HG03039 (cell line): ENCODE data around the gene SPIRE1.
"Not testable (repeated sequence)": the region's sequence is repeated elsewhere in the genome, so short reads cannot be mapped to it uniquely, and the experiment has no call there.

Experiments used
- ATAC-seq: cut with Tn5 transposase; IDR thresholded peaks from one replicate; pipeline ENCODE4 v1.9.1; 2021; ENCODE audit warnings: mild to moderate bottlenecking, moderate library complexity; ENCODE audit not compliant: unreplicated experiment

SPIRE1 gene

DNA sequence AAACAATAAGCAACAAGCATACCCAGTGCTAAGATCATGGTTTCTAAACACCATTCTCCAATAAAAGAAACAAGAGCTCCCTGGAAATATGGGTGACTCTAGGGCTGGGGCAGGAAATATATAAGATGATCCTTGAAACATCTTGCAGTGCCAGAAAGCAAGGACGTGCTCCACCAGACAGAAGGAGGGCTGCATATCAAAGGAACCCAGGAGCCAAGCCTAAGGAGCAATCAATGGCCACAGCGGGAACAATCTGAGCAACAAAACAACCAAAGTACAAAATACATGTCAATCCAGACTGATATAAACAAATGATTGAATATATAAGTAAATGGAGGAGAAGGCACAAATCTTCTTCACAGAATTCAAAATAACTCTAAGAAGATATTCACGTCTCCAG lies 10.1 kb downstream of the SPIRE1 start:
- no peak for ATAC-seq

DNA sequence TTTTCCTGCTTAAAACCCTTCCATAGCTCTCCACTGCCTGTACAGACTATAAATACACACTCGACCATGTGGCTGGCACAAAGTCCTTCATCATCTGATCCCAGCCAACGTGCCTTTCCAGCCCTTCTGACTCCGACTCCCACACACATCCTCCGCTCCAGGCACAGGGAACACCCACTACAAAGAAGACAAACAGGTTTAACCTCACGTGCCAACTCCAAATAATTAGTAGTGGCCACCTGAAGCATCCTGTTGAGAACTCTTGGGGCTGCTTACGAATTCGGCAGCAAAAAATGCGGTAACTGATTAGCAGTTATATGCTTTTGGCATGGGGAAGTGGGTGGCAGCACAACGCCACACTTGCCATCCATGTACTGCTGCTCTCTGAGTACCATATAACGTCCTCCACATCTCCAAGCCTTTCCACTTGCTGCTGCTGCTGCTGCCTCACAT lies 12.1 kb downstream of the SPIRE1 start:
- no peak for ATAC-seq

DNA sequence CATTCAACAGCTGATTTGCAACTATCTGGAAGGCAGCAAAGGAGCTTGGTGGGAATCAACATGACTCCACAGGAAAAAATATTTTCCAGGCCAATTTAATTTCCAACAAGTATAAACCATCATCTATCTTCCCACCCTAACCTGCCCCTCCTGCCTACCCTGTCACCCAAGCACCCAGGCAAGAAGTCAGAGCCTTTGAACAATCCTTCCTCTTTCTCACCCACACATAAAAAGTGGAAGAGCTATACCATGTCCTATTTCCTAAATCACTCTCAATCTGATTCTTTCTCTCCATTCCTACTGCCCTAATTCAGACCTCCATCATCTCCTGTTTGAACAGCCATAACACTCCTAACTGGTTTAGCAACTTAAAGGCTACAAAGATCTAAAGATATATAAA lies 12.7 kb downstream of the SPIRE1 start:
- ATAC-seq: no peak

- not testable (repeated sequence) for ATAC-seq
These were observed 14.2 kb downstream of the SPIRE1 start for GRCh38 chr18:12643756-12644155.

DNA sequence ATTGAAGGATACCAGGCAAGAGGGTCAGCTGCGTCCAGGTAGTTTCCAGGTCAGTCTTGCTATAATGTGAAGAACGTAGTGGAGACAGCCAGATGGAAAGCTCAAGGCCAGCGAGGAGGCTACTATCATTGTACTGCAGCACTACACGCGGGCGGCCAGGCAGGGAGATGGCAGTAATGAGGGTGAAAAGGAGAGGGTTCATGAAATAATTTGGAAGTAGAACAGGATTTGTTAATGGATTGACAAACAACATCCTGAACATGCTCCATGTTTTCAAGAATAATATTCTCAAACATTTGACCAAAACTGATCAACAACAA lies 17.1 kb downstream of the SPIRE1 start:
- ATAC-seq: no peak

DNA sequence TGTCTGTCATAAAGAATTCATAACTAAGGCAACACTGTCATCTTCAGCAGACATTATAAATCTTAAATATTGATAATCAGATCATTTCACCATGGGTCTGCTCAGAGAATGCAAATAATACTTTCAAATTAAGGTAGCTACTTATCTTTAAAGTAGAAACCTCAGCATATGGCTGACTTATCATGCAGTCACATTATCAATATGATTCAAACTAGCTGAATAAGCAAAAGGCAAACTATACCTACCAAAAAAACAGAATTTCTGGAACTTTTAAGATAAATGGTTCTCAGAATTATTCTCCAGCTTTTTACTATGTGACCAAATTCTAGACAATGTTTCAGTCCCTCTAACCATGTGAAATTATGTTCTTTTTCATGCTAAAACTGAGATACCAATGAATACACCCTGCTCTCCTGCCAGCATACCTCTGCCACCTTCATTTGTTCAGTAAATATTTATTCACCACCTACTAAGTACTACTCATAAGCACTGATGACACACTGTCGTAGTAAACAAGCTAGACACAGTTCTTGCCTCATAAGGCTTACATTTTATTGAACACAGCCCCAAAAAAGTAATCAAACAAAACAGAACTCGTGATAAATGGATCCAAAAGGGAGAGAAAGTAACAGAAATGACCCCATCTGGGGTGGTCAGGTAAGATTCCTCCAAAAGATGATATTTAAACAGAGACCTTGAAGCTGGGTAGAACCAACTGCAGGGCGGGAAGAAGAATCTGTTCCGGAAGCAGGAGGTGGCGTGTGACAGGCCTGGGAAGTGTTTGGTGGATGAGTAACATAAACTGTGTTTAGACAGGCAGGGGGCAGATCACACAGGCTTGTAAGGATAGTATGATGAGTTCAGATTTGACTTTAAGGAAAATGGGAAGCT lies 17.7 kb downstream of the SPIRE1 start:
- ATAC-seq: no peak

GRCh38 chr18:12638644-12639124 lies 19.2 kb downstream of the SPIRE1 start:
- no peak for ATAC-seq

GRCh38 chr18:12637901-12638643 lies 19.8 kb downstream of the SPIRE1 start:
- ATAC-seq: no peak

- ATAC-seq: no peak
These were observed 20.5 kb downstream of the SPIRE1 start for GRCh38 chr18:12637393-12637792.

GRCh38 chr18:12631831-12632477 lies 26.0 kb downstream of the SPIRE1 start:
- ATAC-seq: no peak

GRCh38 chr18:12630136-12630535 lies 27.8 kb downstream of the SPIRE1 start:
- no peak for ATAC-seq

- ATAC-seq: no peak
These were observed 28.9 kb downstream of the SPIRE1 start for GRCh38 chr18:12628706-12629702.

DNA sequence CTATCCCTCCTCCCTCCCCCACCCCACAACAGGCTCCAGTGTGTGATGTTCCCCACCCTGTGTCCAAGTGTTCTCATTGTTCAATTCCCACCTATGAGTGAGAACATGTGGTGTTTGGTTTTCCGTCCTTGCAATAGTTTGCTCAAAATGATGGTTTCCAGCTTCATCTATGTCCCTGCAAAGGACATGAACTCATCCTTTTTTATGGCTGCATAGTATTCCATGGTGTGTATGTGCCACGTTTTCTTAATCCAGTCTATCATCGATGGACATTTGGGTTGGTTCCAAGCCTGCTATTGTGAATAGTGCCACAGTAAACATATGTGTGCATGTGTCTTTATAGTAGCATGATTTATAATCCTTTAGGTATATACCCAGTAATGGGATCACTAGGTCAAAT lies 30.7 kb downstream of the SPIRE1 start:
- not testable (repeated sequence) for ATAC-seq

DNA sequence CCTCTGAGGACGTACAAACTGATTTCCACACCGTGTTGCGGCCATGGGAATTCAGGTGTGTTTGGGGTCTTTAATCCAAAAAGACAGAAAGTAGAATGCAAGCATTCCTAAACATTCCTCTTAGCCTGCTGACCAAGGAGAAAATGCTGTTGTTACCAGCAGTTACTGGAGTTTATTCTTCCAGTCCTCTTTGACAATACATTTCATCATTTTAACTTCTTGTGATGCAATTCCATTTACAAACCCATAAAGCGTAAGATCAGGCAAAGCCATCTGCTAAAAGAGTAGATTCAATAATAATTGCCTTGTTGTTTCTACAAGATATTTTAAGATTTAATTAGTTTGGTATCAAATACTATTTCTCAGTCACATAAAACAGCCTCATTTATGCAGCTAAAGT lies 32.7 kb downstream of the SPIRE1 start:
- no peak for ATAC-seq

DNA sequence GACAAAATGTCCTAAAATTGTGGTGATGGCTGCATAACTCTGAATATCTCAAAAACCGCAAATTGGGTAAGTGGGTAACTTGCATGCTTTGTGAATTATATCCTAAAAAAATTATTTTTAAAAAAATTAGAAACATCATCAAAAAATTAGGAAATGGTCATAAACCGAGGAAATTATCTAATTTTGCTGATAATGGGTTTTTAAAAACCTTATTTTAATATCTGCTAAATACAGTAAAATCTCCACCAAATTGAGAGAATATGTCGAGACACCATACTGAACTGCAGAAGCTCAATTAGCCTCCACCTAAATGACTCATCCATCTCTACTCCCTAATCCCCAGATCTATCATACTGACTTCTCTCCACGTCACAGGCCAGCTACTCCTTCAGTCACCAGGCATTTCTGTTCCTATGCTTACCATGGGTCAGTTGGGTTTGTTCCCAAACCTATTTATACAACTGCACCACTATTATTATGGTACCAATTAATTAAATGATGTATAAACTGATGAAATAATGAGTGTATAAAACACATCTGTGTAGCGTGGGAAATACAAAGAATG lies 36.1 kb downstream of the SPIRE1 start:
- no peak for ATAC-seq

DNA sequence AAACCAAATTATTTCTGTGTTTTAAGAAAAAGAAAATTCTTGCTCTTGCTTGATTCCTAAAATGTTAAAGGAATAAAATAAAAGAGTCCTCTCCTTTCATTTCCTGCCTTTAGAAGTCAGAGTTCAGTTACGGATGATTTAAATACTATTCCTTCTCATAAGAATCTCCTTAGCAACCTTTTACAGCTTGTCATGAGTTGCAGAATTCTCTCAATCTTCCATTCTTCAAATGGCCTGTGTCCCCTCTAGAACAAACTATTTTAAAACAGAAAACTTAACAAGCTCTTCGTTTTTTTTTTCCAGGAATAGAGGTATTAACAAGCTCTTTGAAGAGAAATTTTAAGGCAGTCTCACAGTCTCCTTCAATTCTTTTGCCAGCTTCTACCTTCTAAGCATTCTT lies 42.2 kb downstream of the SPIRE1 start:
- no peak for ATAC-seq

DNA sequence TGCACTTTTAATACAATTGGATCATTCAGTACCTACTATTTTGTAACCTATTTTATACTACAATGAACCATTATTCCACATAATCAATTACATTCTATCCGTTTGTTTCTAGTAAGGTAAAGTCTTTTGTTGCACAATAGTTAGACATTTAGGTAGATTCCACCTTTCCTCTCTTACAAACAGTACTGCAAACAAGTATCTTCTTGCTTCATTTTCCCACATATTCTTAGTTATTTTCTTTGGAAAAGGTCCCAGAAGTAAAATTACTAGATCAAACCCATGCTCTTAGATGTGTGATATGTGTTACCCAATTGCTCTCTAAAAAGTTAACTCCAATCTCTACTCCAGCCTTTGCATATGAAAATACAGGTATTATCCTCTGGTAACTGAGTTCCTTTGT lies 49.6 kb downstream of the SPIRE1 start:
- no peak for ATAC-seq

- ATAC-seq: no peak
These were observed 51.2 kb downstream of the SPIRE1 start for GRCh38 chr18:12606592-12607315.

DNA sequence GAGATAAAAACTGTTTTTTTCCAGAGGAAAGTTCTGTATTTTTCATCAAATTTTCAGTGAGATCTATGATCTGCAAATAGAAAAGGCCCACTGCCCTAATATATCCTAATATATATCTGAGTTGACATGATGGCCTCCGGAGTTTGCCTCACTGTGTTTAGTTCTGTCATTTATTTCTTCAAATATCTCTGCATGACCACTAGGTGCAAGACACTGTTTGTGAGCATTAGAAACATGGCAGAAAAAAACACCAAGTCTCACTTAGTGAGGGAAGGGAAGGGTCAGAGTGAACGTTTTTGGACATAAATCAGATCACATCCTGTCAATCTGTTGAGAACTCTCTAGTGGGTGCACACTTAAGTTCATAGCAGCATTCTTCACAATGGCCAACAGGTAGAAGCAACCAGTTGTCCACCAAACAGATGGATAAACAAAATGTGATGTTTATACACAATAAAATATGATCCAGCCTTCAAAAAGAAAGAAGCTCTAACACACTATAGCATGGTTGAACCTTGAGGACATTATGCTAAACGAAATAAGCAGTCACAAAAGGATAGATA lies 53.4 kb downstream of the SPIRE1 start:
- ATAC-seq: no peak
